IMR-90 (cell line): Measurements from ENCODE around the gene TCF7L1. TPM values are rescaled to one million over a fixed set of nuclear protein-coding genes. Genes with fewer than 3 reads are reported as not detected.

ENCODE experiments used
- ATAC-seq: fragments of 200-7000 bp; cut with Tn5 transposase; 2 replicates; pipeline ENCODE4 v1.9.1; 2020; ENCODE audit warnings: low read depth, mild to moderate bottlenecking, moderate library complexity
- BruUV-seq: library from RNA; stranded (reverse); fragments of 400-500 nt; replicated peaks from 2 replicates; lab custom pipeline; 2021; lab: Mats Ljungman, UMichigan
- CTCF ChIA-PET: fragments of 300-600 bp; formaldehyde crosslinking; extraction: SDS; loops from one replicate; lab custom pipeline; 2021; ENCODE audit warnings: antibody characterized with exemption; lab: Yijun Ruan, JAX
- POLR2A ChIA-PET: fragments of 300-600 bp; sonication (Branson Sonifier 250); formaldehyde crosslinking; loops from one replicate; lab custom pipeline; 2022; ENCODE audit warnings: antibody characterized with exemption; ENCODE audit not compliant: unreplicated experiment; lab: Charles Lee
- DNase-seq: peaks from one replicate; pipeline ENCODE4 v3.0.0; 2013
- H2AFZ ChIP-seq: replicated peaks from 2 replicates; pipeline ENCODE3; 2013; ENCODE audit warnings: low read length, mild to moderate bottlenecking; ENCODE audit not compliant: poor library complexity
- H2AK5ac ChIP-seq: 2 replicates; pipeline ENCODE4 v1.6.1; 2013; ENCODE audit warnings: low read depth, low read length, inconsistent platforms
- H2AK9ac ChIP-seq: replicated peaks from 2 replicates; pipeline ENCODE3; 2013; ENCODE audit warnings: mild to moderate bottlenecking, low read depth, low read length, moderate library complexity; ENCODE audit not compliant: poor library complexity
- H2BK120ac ChIP-seq: 2 replicates; pipeline ENCODE4 v1.6.1; 2013; ENCODE audit warnings: low read depth, low read length, inconsistent platforms
- H2BK15ac ChIP-seq: 3 replicates; pipeline ENCODE4 v1.6.1; 2013; ENCODE audit warnings: low read depth, low read length, inconsistent platforms
- H2BK20ac ChIP-seq: 2 replicates; pipeline ENCODE4 v1.6.1; 2013; ENCODE audit warnings: low read depth, mild to moderate bottlenecking, inconsistent platforms, low read length, moderate library complexity
- H2BK5ac ChIP-seq: 2 replicates; pipeline ENCODE4 v1.6.1; 2013; ENCODE audit warnings: mild to moderate bottlenecking, low read depth, low read length, inconsistent platforms; ENCODE audit not compliant: poor library complexity, severe bottlenecking
- H3K14ac ChIP-seq: replicated peaks from 2 replicates; pipeline ENCODE4 v1.6.1; 2013; ENCODE audit warnings: low read depth, low read length, inconsistent platforms
- H3K18ac ChIP-seq: 2 replicates; pipeline ENCODE4 v1.6.1; 2013; ENCODE audit warnings: low read depth, low read length, control low read depth
- H3K23ac ChIP-seq: 2 replicates; pipeline ENCODE4 v1.6.1; 2013; ENCODE audit warnings: low read depth, low read length, inconsistent platforms
- H3K27ac ChIP-seq: 2 replicates; pipeline ENCODE4 v1.5.1; 2013; ENCODE audit warnings: mild to moderate bottlenecking, control low read depth, low read length; ENCODE audit not compliant: insufficient read depth
- H3K27me3 ChIP-seq: 2 replicates; pipeline ENCODE4 v1.6.1; 2013; ENCODE audit warnings: low read length; ENCODE audit not compliant: control insufficient read depth, insufficient read depth
- H3K36me3 ChIP-seq: 2 replicates; pipeline ENCODE4 v1.6.1; 2013; ENCODE audit warnings: low read length, mixed read lengths; ENCODE audit not compliant: control insufficient read depth, insufficient read depth
- H3K4ac ChIP-seq: 2 replicates; pipeline ENCODE4 v1.6.1; 2013; ENCODE audit warnings: low read depth, low read length, inconsistent platforms
- H3K4me1 ChIP-seq: 2 replicates; pipeline ENCODE4 v1.6.1; 2013; ENCODE audit warnings: low read length, mixed read lengths; ENCODE audit not compliant: control insufficient read depth, insufficient read depth
- H3K4me2 ChIP-seq: 2 replicates; pipeline ENCODE4 v1.6.1; 2013; ENCODE audit warnings: low read depth, mild to moderate bottlenecking, control low read depth, low read length, moderate library complexity
- H3K4me3 ChIP-seq: 2 replicates; pipeline ENCODE4 v1.5.1; 2013; ENCODE audit warnings: low read depth, mild to moderate bottlenecking, control low read depth, low read length, moderate library complexity; ENCODE audit not compliant: insufficient read depth
- H3K56ac ChIP-seq: 2 replicates; pipeline ENCODE4 v1.6.1; 2013; ENCODE audit warnings: low read length, inconsistent platforms; ENCODE audit not compliant: insufficient read depth; ENCODE audit errors: extremely low read depth
- H3K79me1 ChIP-seq, 2 experiments: 2 replicates each; pipeline ENCODE4 v1.6.1; 2013; ENCODE audit warnings: low read length in 2 of 2, inconsistent platforms in 1 of 2, low read depth in 1 of 2
- H3K9ac ChIP-seq: 2 replicates; pipeline ENCODE4 v1.6.1; 2013; ENCODE audit warnings: low read depth, low read length, control low read depth
- H3K9me1 ChIP-seq: 2 replicates; pipeline ENCODE4 v1.6.1; 2013; ENCODE audit warnings: low read length, inconsistent platforms; ENCODE audit not compliant: insufficient read depth
- H3K9me3 ChIP-seq: 2 replicates; pipeline ENCODE4 v1.6.1; 2013; ENCODE audit warnings: low read length; ENCODE audit not compliant: control insufficient read depth, insufficient read depth
- H4K20me1 ChIP-seq: 2 replicates; pipeline ENCODE4 v1.6.1; 2013; ENCODE audit warnings: low read length, inconsistent platforms; ENCODE audit not compliant: insufficient read depth
- H4K5ac ChIP-seq: 2 replicates; pipeline ENCODE4 v1.6.1; 2013; ENCODE audit warnings: mild to moderate bottlenecking, low read depth, low read length, control low read depth
- H4K8ac ChIP-seq, 2 experiments: 2 replicates each; pipeline ENCODE4 v1.6.1; 2013; ENCODE audit warnings: low read depth in 2 of 2, low read length in 2 of 2, control low read depth in 1 of 2, inconsistent platforms in 1 of 2
- H4K91ac ChIP-seq: 2 replicates; pipeline ENCODE4 v1.6.1; 2013; ENCODE audit warnings: low read depth, low read length, inconsistent platforms; ENCODE audit not compliant: insufficient read depth
- BHLHE40 ChIP-seq: fragments of 150-350 bp; IDR thresholded peaks from 2 replicates; pipeline ENCODE4 v1.6.1; 2016; ENCODE audit warnings: mild to moderate bottlenecking, low read depth, low read length
- CEBPB ChIP-seq: IDR thresholded peaks from 2 replicates; pipeline ENCODE4 v1.6.1; 2012; ENCODE audit warnings: low read depth, low read length, improper control_type of control experiment
- MAZ ChIP-seq: IDR thresholded peaks from 2 replicates; pipeline ENCODE4 v1.6.1; 2012; ENCODE audit warnings: low read depth, mild to moderate bottlenecking, low read length, improper control_type of control experiment, moderate library complexity, borderline replicate concordance
- MXI1 ChIP-seq: IDR thresholded peaks from 2 replicates; pipeline ENCODE4 v1.6.1; 2012; ENCODE audit warnings: low read depth, mild to moderate bottlenecking, low read length, moderate library complexity, borderline replicate concordance
- NFE2L2 ChIP-seq: fragments of 150-350 bp; IDR thresholded peaks from 2 replicates; pipeline ENCODE4 v1.6.1; 2016; ENCODE audit warnings: low read depth, mild to moderate bottlenecking, low read length
- POLR2A ChIP-seq: IDR thresholded peaks from 2 replicates; pipeline ENCODE4 v1.6.1; 2012; ENCODE audit warnings: mild to moderate bottlenecking, low read depth, low read length
- RAD21 ChIP-seq: IDR thresholded peaks from 2 replicates; pipeline ENCODE4 v1.6.1; 2012; ENCODE audit warnings: low read length, improper control_type of control experiment
- RCOR1 ChIP-seq: IDR thresholded peaks from 2 replicates; pipeline ENCODE4 v1.6.1; 2012; ENCODE audit warnings: mild to moderate bottlenecking, low read length, improper control_type of control experiment; ENCODE audit not compliant: insufficient replicate concordance
- RFX5 ChIP-seq: IDR thresholded peaks from 2 replicates; pipeline ENCODE4 v1.8.0; 2012; ENCODE audit warnings: low read depth, mild to moderate bottlenecking, low read length, moderate library complexity
- USF2 ChIP-seq: fragments of 150-350 bp; IDR thresholded peaks from 2 replicates; pipeline ENCODE4 v1.6.1; 2017; ENCODE audit warnings: mild to moderate bottlenecking, antibody characterized with exemption, low read length, low read depth
- WGBS, 2 experiments: methylation state at CpG; one replicate each; pipeline versions ENCODE4 v1.1.5 to v1.1.7; 2013; ENCODE audit warnings: missing lambda C conversion rate in 2 of 2; ENCODE audit not compliant: insufficient read length in 1 of 2; ENCODE audit errors: extremely low coverage in 2 of 2; 5-methylcytosine and 5-hydroxymethylcytosine counted together
- dilution Hi-C: fragments of 300-500 bp; cut with HindIII; formaldehyde crosslinking; loops from one replicate; pipeline ENCODE4 v1.14.3; 2018; ENCODE audit warnings: low sequenced_read_pairs; ENCODE audit not compliant: unreplicated experiment
- in situ Hi-C: fragments of 300-500 bp; cut with MboI; formaldehyde crosslinking; loops from 3 replicates; pipeline ENCODE4 v1.14.3; 2019; ENCODE audit warnings: low sequenced_read_pairs, inconsistent platforms, mixed read lengths
- intact Hi-C: fragments of 100-400 bp; cut with micrococcal nuclease; formaldehyde crosslinking; loops from 2 replicates; pipeline ENCODE4 v1.10.0; 2022
- polyA plus RNA-seq, 3 experiments: library from polyadenylated mRNA; depleted of rRNA; stranded (reverse); fragments of >200 nt; gene quantifications; 2 replicates each; pipeline ENCODE4 v1.2.3, GENCODE V29; 2012; ENCODE audit warnings: low replicate concordance in 1 of 3
- total RNA-seq: library from RNA; depleted of rRNA; stranded (reverse); fragments of >200 nt; gene quantifications from 2 replicates; pipeline ENCODE4 v1.2.3, GENCODE V29; 2012
- TF ChIP-seq, protein P1 (sequence below): conservative IDR thresholded peaks from 2 replicates; pipeline ENCODE4 v1.5.1; 2012; ENCODE audit warnings: mild to moderate bottlenecking, low read depth, low read length, improper control_type of control experiment

TCF7L1 gene
- total and polyA plus RNA-seq, 2 of the 4 experiments (the other 2 are of a cell fraction): 0.72 to 11.1 TPM

GRCh38 chr2:85165088-85165690, 32.0 kb downstream of the TCF7L1 start:
- no peak overlapping the region for H3K56ac ChIP-seq
- no peak overlapping the region for H3K4me2 ChIP-seq
- H2AK5ac ChIP-seq: no peak overlapping the region
- ATAC-seq: no peak
- H3K9me3 ChIP-seq: no peaks in the 10 kb centered on the region
- no peak overlapping the region for H3K4ac ChIP-seq
- peaks cover 5% of the 10 kb centered on the region; the same call in 1 of the 2 replicates for H3K36me3 ChIP-seq
- ChIA-PET POLR2A (interaction anchor here (0.6 kb wide), 1 partner anchor 10 kb away, joined by 3 read pairs; no protein-coding TSS in a partner anchor), CTCF (interaction anchor here (0.9 kb wide), 1 partner anchor 135 kb away, joined by 3 read pairs; no protein-coding TSS in a partner anchor)
- H3K23ac ChIP-seq: 0 out of 2 replicates have a peak overlapping the region, but pooled peaks have one; percentile 17
- H2BK120ac ChIP-seq: no peak overlapping the region
- intact Hi-C loops: no loop called here
- no peak for TF ChIP-seq MAZ
- TF ChIP-seq MXI1: no peak
- TF ChIP-seq NFE2L2: no peak
- TF ChIP-seq RAD21: no peak
- TF ChIP-seq USF2: no peak
- no peak for TF ChIP-seq BHLHE40
- TF ChIP-seq, protein P1, sequence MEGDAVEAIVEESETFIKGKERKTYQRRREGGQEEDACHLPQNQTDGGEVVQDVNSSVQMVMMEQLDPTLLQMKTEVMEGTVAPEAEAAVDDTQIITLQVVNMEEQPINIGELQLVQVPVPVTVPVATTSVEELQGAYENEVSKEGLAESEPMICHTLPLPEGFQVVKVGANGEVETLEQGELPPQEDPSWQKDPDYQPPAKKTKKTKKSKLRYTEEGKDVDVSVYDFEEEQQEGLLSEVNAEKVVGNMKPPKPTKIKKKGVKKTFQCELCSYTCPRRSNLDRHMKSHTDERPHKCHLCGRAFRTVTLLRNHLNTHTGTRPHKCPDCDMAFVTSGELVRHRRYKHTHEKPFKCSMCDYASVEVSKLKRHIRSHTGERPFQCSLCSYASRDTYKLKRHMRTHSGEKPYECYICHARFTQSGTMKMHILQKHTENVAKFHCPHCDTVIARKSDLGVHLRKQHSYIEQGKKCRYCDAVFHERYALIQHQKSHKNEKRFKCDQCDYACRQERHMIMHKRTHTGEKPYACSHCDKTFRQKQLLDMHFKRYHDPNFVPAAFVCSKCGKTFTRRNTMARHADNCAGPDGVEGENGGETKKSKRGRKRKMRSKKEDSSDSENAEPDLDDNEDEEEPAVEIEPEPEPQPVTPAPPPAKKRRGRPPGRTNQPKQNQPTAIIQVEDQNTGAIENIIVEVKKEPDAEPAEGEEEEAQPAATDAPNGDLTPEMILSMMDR: no peak
- TF ChIP-seq POLR2A: no peak
- TF ChIP-seq CEBPB: no peak
- TF ChIP-seq RFX5: no peak
- no peak for TF ChIP-seq RCOR1
- dilution Hi-C loops: no loop called here
- H2BK15ac ChIP-seq: no peak overlapping the region
- no peak overlapping the region for H2BK20ac ChIP-seq
- H2AK9ac ChIP-seq: no peak overlapping the region
- peaks cover 41% of the 10 kb centered on the region for H3K9me1 ChIP-seq
- no peaks in the 10 kb centered on the region for H3K27me3 ChIP-seq
- no peak overlapping the region for H3K9ac ChIP-seq
- 60% methylated on average over 3 of the region's 9 CpGs; no CpG with 5 or more reads in 1 of the 2 experiments for WGBS, 2 experiments
- in situ Hi-C loops: no loop called here
- peaks cover 30% of the 10 kb centered on the region for H3K4me1 ChIP-seq
- no peak overlapping the region for H4K8ac ChIP-seq
- H2BK5ac ChIP-seq: no peak overlapping the region
- H3K14ac ChIP-seq: no peak overlapping the region
- no peak overlapping the region for H3K27ac ChIP-seq
- no peak overlapping the region for H3K4me3 ChIP-seq
- H3K79me1 ChIP-seq: peaks cover 45 to 88% of the 10 kb centered on the region in 2 experiments
- H2AFZ ChIP-seq: no peak overlapping the region
- DNase-seq: no peak
- peaks cover 86% of the 10 kb centered on the region for H4K20me1 ChIP-seq
- no peak overlapping the region for H4K5ac ChIP-seq
- H4K91ac ChIP-seq: no peak overlapping the region
- H3K18ac ChIP-seq: no peak overlapping the region
- BruUV-seq: no TSS peak
